Lower lobe of right lung (tissue), 2 donors: ENCODE data around the gene NIPAL1. TPM values are rescaled to one million over a fixed set of nuclear protein-coding genes. Genes with fewer than 3 reads are reported as not detected.
"Not testable (repeated sequence)": the region's sequence is repeated elsewhere in the genome, so short reads cannot be mapped to it uniquely, and the experiment has no call there.

ENCODE experiments used
- ATAC-seq, 2 donors: fragments of 200-7000 bp; cut with Tn5 transposase; one replicate each; pipeline ENCODE4 v1.9.1; 2020 to 2022; ENCODE audit warnings: mild to moderate bottlenecking in 2 of 2, moderate library complexity in 2 of 2
- DNase-seq: peaks from one replicate; pipeline ENCODE4 v3.0.0-alpha.2; 2020
- H3K27ac ChIP-seq: fragments of 200-600 bp; one replicate; pipeline ENCODE4 v1.8.0; 2022
- H3K27me3 ChIP-seq: fragments of 200-600 bp; one replicate; pipeline ENCODE4 v1.8.0; 2022; ENCODE audit warnings: low read depth
- H3K36me3 ChIP-seq: fragments of 200-600 bp; one replicate; pipeline ENCODE4 v1.8.0; 2022; ENCODE audit warnings: mild to moderate bottlenecking
- H3K4me1 ChIP-seq: fragments of 200-600 bp; one replicate; pipeline ENCODE4 v1.8.0; 2022
- H3K4me3 ChIP-seq: fragments of 200-600 bp; one replicate; pipeline ENCODE4 v1.8.0; 2022; ENCODE audit warnings: mild to moderate bottlenecking
- H3K9me3 ChIP-seq: fragments of 200-600 bp; one replicate; pipeline ENCODE4 v1.8.0; 2022
- CTCF ChIP-seq: fragments of 200-600 bp; IDR thresholded peaks from one replicate; pipeline ENCODE4 v1.8.0; 2022; ENCODE audit warnings: antibody characterized with exemption, mild to moderate bottlenecking
- intact Hi-C: fragments of 100-400 bp; cut with DNase I; formaldehyde crosslinking; loops from one replicate; pipeline ENCODE4 v1.11.0; 2022
- total RNA-seq: library from RNA; stranded (reverse); fragmentation: NEBNext Ultra II Directional; extraction: Animal tissue kit (Norgen Biotek cat#: 25700); gene quantifications from one replicate; pipeline ENCODE4 v1.2.1, GENCODE V29; 2021
- donor health status: DM: no; HTN: yes; CAD: no; lungs with severe emphysema.

The NIPAL1 gene
- total RNA-seq, 1 donor from 2014 or later, result 1.3 TPM

GRCh38 chr4:48008021-48008596 lies 8.5 kb upstream of the NIPAL1 start:
- intact Hi-C loops, result no loop called here
- no peaks in the 10 kb centered on the region for H3K4me1 ChIP-seq
- H3K27me3 ChIP-seq, result no peaks in the 10 kb centered on the region
- DNase-seq (no peak), ATAC-seq (no peak)
- H3K4me3 ChIP-seq, result no peak overlapping the region
- H3K27ac ChIP-seq, result no peak overlapping the region
- no peaks in the 10 kb centered on the region for H3K36me3 ChIP-seq
- no peak for TF ChIP-seq CTCF
- H3K9me3 ChIP-seq, result no peaks in the 10 kb centered on the region

DNA sequence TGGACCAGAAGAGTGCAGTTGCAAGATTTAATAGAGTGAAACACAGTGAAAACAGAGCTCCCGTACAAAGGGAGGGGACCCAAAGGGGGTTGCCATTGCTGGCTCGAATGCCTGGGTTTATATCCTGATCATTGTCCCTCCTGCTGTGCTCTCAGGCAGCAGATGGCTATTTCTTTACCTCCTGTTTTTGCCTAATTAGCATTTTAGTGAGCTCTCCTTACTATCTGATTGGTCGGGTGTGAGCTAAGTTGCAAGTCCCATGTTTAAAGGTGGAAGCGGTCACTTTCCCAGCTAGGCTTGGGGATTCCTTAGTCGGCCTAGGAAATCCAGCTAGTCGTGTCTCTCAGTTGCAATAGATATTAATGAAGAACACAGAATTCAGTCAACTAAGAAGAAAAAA lies 5.7 kb upstream of the NIPAL1 start:
- ATAC-seq, H3K9me3 ChIP-seq, H3K27ac ChIP-seq, intact Hi-C loops, H3K36me3 ChIP-seq, DNase-seq, H3K4me1 ChIP-seq, H3K27me3 ChIP-seq, H3K4me3 ChIP-seq: not testable (repeated sequence)

- intact Hi-C loops, result no loop called here
- DNase-seq, result no peak
- no peak for TF ChIP-seq CTCF
- H3K9me3 ChIP-seq, result no peaks in the 10 kb centered on the region
- no peak overlapping the region for H3K4me3 ChIP-seq
- ATAC-seq, result no peak
- peaks cover 10% of the 10 kb centered on the region for H3K4me1 ChIP-seq
- no peak overlapping the region for H3K27ac ChIP-seq
- H3K27me3 ChIP-seq, result peaks cover 11% of the 10 kb centered on the region
- no peaks in the 10 kb centered on the region for H3K36me3 ChIP-seq
Observed at GRCh38 chr4:48011722-48012121, 4.8 kb upstream of the NIPAL1 start.

- intact Hi-C loops, result no loop called here
- H3K4me1 ChIP-seq, result peaks cover 19% of the 10 kb centered on the region
- no peak overlapping the region for H3K27ac ChIP-seq
- ATAC-seq, result no peak
- DNase-seq, result no peak
- H3K9me3 ChIP-seq, result no peaks in the 10 kb centered on the region
- TF ChIP-seq CTCF, result no peak
- H3K27me3 ChIP-seq, result peaks cover 18% of the 10 kb centered on the region
- no peaks in the 10 kb centered on the region for H3K36me3 ChIP-seq
- H3K4me3 ChIP-seq, result no peak overlapping the region
Observed at GRCh38 chr4:48012824-48013223, 3.7 kb upstream of the NIPAL1 start.

DNA sequence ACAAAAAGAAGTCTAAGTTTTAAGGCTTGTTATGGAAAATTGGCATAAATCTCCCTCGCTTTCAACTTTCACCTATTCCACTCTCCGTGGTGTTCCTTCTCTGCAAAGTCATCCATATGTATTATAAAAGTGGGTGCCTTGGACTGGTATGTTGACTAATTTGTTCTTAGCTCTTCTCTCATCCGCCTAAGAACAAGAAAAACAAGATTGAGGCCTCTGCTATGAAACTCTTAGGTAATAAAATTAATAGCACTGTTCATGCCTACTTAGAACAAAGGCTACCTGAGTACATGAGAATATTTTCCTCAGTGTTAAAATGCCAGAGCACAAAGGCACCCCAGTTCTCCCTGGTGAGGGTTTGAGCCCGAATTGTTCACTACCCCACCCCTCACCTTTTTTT lies 1.4 kb upstream of the NIPAL1 start:
- TF ChIP-seq CTCF, result no peak
- H3K27ac ChIP-seq, result no peak overlapping the region
- H3K4me1 ChIP-seq, result peaks cover 19% of the 10 kb centered on the region
- no peaks in the 10 kb centered on the region for H3K9me3 ChIP-seq
- no peak overlapping the region for H3K4me3 ChIP-seq
- peaks cover 18% of the 10 kb centered on the region for H3K27me3 ChIP-seq
- intact Hi-C loops, result no loop called here
- DNase-seq (no peak), ATAC-seq (no peak)
- H3K36me3 ChIP-seq, result no peaks in the 10 kb centered on the region

GRCh38 chr4:48015678-48016077 lies 894 bp upstream of the NIPAL1 start:
- H3K27ac ChIP-seq, result no peak overlapping the region
- H3K4me3 ChIP-seq, result peak overlapping the region; percentile 68
- peaks cover 19% of the 10 kb centered on the region for H3K4me1 ChIP-seq
- intact Hi-C loops, result no loop called here
- ATAC-seq (no peak), DNase-seq (no peak)
- TF ChIP-seq CTCF, result no peak
- H3K36me3 ChIP-seq, result no peaks in the 10 kb centered on the region
- peaks cover 18% of the 10 kb centered on the region for H3K27me3 ChIP-seq
- H3K9me3 ChIP-seq, result no peaks in the 10 kb centered on the region
